Activated CD8-positive, alpha-beta T cell treated with anti-CD3 and anti-CD28 coated beads, Interleukin-2, amount 10 ng/mL, durations not matched to agents 7 days and 5 days (primary cell): Measurements from ENCODE around the gene ADIRF. TPM values are rescaled to one million over a fixed set of nuclear protein-coding genes. Genes with fewer than 3 reads are reported as not detected.

Experiments
- ATAC-seq: fragments of 150-1000 bp; cut with Tn5 transposase; one replicate; pipeline ENCODE4 v1.10.0; 2021; ENCODE audit warnings: moderate library complexity
- CTCF ChIA-PET: fragments of 350-600 bp; sonication (Branson Sonifier 250); formaldehyde crosslinking; loops from one replicate; lab custom pipeline; 2021; ENCODE audit warnings: antibody characterized with exemption; lab: Charles Lee
- POLR2A ChIA-PET: fragments of 350-600 bp; sonication (Branson Sonifier 250); formaldehyde crosslinking; loops from one replicate; lab custom pipeline; 2021; ENCODE audit warnings: antibody characterized with exemption; lab: Charles Lee
- DNase-seq: peaks from one replicate; pipeline ENCODE4 v3.0.0-alpha.2; 2020
- H3K27ac Mint-ChIP-seq: one replicate; pipeline ENCODE4 v1.8.0; 2021; ENCODE audit warnings: mild to moderate bottlenecking, mixed read lengths
- H3K27me3 Mint-ChIP-seq: one replicate; pipeline ENCODE4 v1.8.0; 2021; ENCODE audit warnings: low read depth, mixed read lengths
- H3K36me3 Mint-ChIP-seq: one replicate; pipeline ENCODE4 v1.8.0; 2021; ENCODE audit warnings: low read depth, mixed read lengths
- H3K4me1 Mint-ChIP-seq: one replicate; pipeline ENCODE4 v1.8.0; 2021; ENCODE audit warnings: low read depth, mixed read lengths
- H3K4me3 Mint-ChIP-seq: one replicate; pipeline ENCODE4 v1.8.0; 2021; ENCODE audit warnings: mild to moderate bottlenecking, mixed read lengths
- H3K9me3 Mint-ChIP-seq: one replicate; pipeline ENCODE4 v1.8.0; 2022; ENCODE audit warnings: mixed read lengths; ENCODE audit not compliant: insufficient read depth
- total RNA-seq, 2 experiments: library from RNA; stranded (reverse); gene quantifications; one replicate each; pipeline ENCODE4 v1.2.3, GENCODE V29; 2021

ADIRF gene
- total RNA-seq, 2 experiments from 2014 or later, result not detected

DNA sequence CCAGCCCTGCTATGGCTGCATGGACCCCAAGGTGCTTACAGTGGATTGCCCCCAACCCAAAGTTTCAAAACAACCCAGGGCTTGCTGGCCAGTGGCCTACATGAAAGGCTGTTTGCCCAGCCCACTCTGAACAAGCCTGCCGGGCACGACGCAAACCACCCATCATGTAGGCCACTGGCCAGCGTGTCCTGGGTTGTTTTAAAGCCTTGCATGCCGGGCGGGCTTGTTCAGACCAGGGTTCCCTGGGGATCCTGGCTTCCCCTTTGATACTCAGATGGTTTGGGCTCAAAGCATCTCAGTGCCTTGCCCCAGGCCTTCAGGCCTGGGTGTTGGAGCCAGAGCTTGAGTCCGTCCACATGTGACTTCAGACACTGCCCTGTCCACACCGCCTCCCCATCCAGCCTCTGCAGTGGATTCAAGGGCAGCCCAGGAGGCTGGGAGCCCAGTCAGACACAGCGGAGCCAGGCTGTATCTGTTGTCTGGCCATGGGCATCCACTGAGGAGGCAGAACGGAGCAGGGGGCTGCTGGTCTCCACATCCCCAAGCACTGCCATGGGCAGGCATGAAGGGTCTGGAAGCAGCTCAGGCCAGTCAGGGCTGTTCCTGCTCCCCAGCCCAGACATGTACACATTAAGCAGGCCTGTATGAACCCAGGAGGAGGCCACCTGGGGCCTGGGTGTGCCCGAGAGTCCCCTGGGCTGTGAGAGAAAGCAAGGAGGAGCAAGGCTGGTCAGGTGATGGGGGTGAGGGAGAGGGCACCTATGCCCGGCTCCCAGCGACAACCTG is 4.0 kb upstream of the ADIRF start:
- peaks cover 11% of the 10 kb centered on the region for H3K4me1 Mint-ChIP-seq
- ATAC-seq (no peak), DNase-seq (no peak)
- ChIA-PET CTCF (no interaction called here), POLR2A (no interaction called here)
- no peak overlapping the region for H3K4me3 Mint-ChIP-seq
- H3K9me3 Mint-ChIP-seq, result no peaks in the 10 kb centered on the region
- H3K27me3 Mint-ChIP-seq, result peaks cover 9% of the 10 kb centered on the region
- no peak overlapping the region for H3K27ac Mint-ChIP-seq
- H3K36me3 Mint-ChIP-seq, result no peaks in the 10 kb centered on the region

DNA sequence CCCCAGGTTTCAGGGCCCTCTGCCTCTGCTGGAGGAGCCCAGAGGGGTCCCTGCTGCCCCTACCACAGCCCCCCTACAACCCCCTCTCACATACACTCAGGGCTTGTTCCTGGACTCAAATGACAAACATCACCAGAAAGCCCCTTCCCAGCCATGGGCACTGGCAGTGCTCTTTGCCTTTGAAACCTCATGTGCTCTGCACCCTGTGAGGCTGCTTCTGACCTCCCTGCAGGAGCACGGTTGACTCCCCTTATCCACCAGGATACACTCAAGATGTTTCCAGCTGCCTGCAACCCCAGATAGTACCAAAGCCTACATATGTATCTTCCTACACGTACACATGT is 3.5 kb upstream of the ADIRF start:
- Mint-ChIP-seq H3K27me3 (peaks cover 10% of the 10 kb centered on the region), H3K4me1 (peaks cover 11% of the 10 kb centered on the region), H3K27ac (no peak overlapping the region), H3K4me3 (no peak overlapping the region), H3K36me3 (no peaks in the 10 kb centered on the region), H3K9me3 (no peaks in the 10 kb centered on the region)
- CTCF ChIA-PET, result no interaction called here
- ATAC-seq (no peak), DNase-seq (no peak)
- POLR2A ChIA-PET, result no interaction called here

GRCh38 chr10:86965986-86966654 is 2.2 kb upstream of the ADIRF start:
- no peak overlapping the region for H3K4me3 Mint-ChIP-seq
- POLR2A ChIA-PET, result interaction anchor here (1.1 kb wide), 1 partner anchor 27 kb away, joined by 3 read pairs; no protein-coding TSS in a partner anchor
- no peak for DNase-seq
- peaks cover 14% of the 10 kb centered on the region for H3K27me3 Mint-ChIP-seq
- H3K27ac Mint-ChIP-seq, result no peak overlapping the region
- no peaks in the 10 kb centered on the region for H3K9me3 Mint-ChIP-seq
- ATAC-seq, result no peak
- H3K4me1 Mint-ChIP-seq, result peaks cover 18% of the 10 kb centered on the region
- H3K36me3 Mint-ChIP-seq, result no peaks in the 10 kb centered on the region
- CTCF ChIA-PET, result interaction anchor here (0.7 to 3.5 kb wide), 8 partner anchors 9 to 127 kb away, joined by 3 to 13 read pairs (median 6); partner anchors contain the start of gene MMRN2

GRCh38 chr10:86967481-86967941 is 771 bp upstream of the ADIRF start:
- Mint-ChIP-seq H3K4me3 (no peak overlapping the region), H3K27me3 (peaks cover 20% of the 10 kb centered on the region), H3K4me1 (peaks cover 23% of the 10 kb centered on the region), H3K9me3 (no peaks in the 10 kb centered on the region), H3K27ac (no peak overlapping the region), H3K36me3 (no peaks in the 10 kb centered on the region)
- ChIA-PET CTCF (interaction anchor here (1.1 to 3.5 kb wide), 4 partner anchors 14 to 66 kb away, joined by 3 to 11 read pairs (median 6); no protein-coding TSS in a partner anchor), POLR2A (no interaction called here)
- DNase-seq, result no peak
- no peak for ATAC-seq

- H3K27me3 Mint-ChIP-seq, result peaks cover 29% of the 10 kb centered on the region
- H3K4me3 Mint-ChIP-seq, result no peak overlapping the region
- H3K27ac Mint-ChIP-seq, result no peak overlapping the region
- no peaks in the 10 kb centered on the region for H3K36me3 Mint-ChIP-seq
- ChIA-PET CTCF (interaction anchor here (1.7 kb wide), 1 partner anchor 31 kb away, joined by 4 read pairs; no protein-coding TSS in a partner anchor), POLR2A (no interaction called here)
- peaks cover 23% of the 10 kb centered on the region for H3K4me1 Mint-ChIP-seq
- no peak for ATAC-seq
- no peaks in the 10 kb centered on the region for H3K9me3 Mint-ChIP-seq
- DNase-seq, result no peak
These were observed 693 bp downstream of the ADIRF start for GRCh38 chr10:86968994-86969355.

DNA sequence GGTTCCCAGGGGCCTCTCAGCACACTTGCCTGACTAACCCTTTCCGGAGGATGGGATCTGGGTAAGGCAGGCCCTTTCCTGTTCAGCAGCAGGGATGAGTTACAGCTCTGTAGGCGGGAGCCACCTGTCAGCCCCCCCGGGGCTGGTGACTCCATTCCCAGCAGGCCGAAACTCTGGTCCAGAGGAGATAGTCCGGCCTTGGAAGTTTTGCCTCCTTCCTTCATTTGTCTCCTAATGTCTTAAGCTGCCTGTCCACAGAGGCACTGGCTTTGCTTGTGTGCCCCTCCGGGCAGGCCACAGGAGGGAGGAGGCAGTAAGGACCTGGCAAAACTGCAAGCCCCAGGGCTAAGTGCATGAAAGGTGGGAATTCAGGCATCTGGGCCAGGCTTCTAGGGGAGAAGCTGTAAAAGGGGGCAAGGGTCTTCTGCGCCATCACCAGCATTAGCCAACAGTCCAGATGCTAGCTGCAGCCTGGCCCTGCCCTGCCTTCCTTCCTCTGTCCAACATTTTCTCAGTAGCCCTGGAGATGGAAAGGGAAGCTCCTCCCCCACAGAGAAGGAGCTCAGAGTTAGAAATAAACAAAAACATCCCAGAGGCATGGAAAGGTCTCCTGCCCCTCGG is 1.2 kb downstream of the ADIRF start:
- no peaks in the 10 kb centered on the region for H3K9me3 Mint-ChIP-seq
- H3K36me3 Mint-ChIP-seq, result no peaks in the 10 kb centered on the region
- H3K27ac Mint-ChIP-seq, result no peak overlapping the region
- ChIA-PET CTCF (interaction anchor here (0.7 to 1.7 kb wide), 3 partner anchors 29 to 32 kb away, joined by 3 to 4 read pairs (median 3); no protein-coding TSS in a partner anchor), POLR2A (interaction anchor here (0.6 kb wide), 1 partner anchor 212 kb away, joined by 3 read pairs; no protein-coding TSS in a partner anchor)
- H3K4me1 Mint-ChIP-seq, result peaks cover 23% of the 10 kb centered on the region
- no peak overlapping the region for H3K4me3 Mint-ChIP-seq
- ATAC-seq (no peak), DNase-seq (no peak)
- H3K27me3 Mint-ChIP-seq, result peaks cover 33% of the 10 kb centered on the region

GRCh38 chr10:86970162-86970981 is 2.1 kb downstream of the ADIRF start:
- DNase-seq, result no peak
- POLR2A ChIA-PET, result interaction anchor here (0.6 kb wide), 1 partner anchor 510 kb away, joined by 3 read pairs; no protein-coding TSS in a partner anchor
- Mint-ChIP-seq H3K27me3 (peaks cover 33% of the 10 kb centered on the region), H3K9me3 (no peaks in the 10 kb centered on the region), H3K4me1 (peaks cover 23% of the 10 kb centered on the region), H3K36me3 (no peaks in the 10 kb centered on the region), H3K27ac (peak overlapping the region; percentile 75), H3K4me3 (peak overlapping the region; percentile 66)
- CTCF ChIA-PET, result interaction anchor here (0.7 to 1.7 kb wide), 4 partner anchors 30 to 33 kb away, joined by 3 to 4 read pairs (median 3); no protein-coding TSS in a partner anchor
- ATAC-seq, result no peak

DNA sequence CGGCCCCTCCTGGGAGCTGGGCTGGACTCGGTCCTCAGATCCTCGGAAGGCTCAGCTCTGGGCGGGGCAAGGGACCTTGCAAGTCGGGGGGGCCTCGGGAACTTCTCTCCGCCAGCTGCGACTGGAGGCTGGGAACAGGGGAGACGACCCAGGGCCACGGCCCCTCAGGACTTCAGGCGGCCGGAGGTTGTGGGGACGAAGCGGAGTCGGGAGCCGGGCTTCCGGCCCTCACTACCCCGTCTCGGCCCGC is 2.6 kb downstream of the ADIRF start:
- peaks cover 22% of the 10 kb centered on the region for H3K4me1 Mint-ChIP-seq
- peak overlapping the region; percentile 75 for H3K27ac Mint-ChIP-seq
- peaks cover 33% of the 10 kb centered on the region for H3K27me3 Mint-ChIP-seq
- DNase-seq (no peak), ATAC-seq (no peak)
- H3K4me3 Mint-ChIP-seq, result peak overlapping the region; percentile 66
- no peaks in the 10 kb centered on the region for H3K9me3 Mint-ChIP-seq
- ChIA-PET POLR2A (interaction anchor here (0.6 kb wide), 1 partner anchor 511 kb away, joined by 3 read pairs; no protein-coding TSS in a partner anchor), CTCF (interaction anchor here (0.7 kb wide), 1 partner anchor 32 kb away, joined by 3 read pairs; no protein-coding TSS in a partner anchor)
- H3K36me3 Mint-ChIP-seq, result no peaks in the 10 kb centered on the region

GRCh38 chr10:86971232-86971991 is 3.1 kb downstream of the ADIRF start:
- DNase-seq (peak; percentile 83), ATAC-seq (peak; percentile 95)
- ChIA-PET CTCF (no interaction called here), POLR2A (interaction anchor here (0.6 kb wide), 1 partner anchor 511 kb away, joined by 3 read pairs; no protein-coding TSS in a partner anchor)
- Mint-ChIP-seq H3K27me3 (peaks cover 33% of the 10 kb centered on the region), H3K9me3 (no peaks in the 10 kb centered on the region), H3K36me3 (no peaks in the 10 kb centered on the region), H3K27ac (peak overlapping the region; percentile 63), H3K4me1 (peaks cover 16% of the 10 kb centered on the region), H3K4me3 (peak overlapping the region; percentile 67)

DNA sequence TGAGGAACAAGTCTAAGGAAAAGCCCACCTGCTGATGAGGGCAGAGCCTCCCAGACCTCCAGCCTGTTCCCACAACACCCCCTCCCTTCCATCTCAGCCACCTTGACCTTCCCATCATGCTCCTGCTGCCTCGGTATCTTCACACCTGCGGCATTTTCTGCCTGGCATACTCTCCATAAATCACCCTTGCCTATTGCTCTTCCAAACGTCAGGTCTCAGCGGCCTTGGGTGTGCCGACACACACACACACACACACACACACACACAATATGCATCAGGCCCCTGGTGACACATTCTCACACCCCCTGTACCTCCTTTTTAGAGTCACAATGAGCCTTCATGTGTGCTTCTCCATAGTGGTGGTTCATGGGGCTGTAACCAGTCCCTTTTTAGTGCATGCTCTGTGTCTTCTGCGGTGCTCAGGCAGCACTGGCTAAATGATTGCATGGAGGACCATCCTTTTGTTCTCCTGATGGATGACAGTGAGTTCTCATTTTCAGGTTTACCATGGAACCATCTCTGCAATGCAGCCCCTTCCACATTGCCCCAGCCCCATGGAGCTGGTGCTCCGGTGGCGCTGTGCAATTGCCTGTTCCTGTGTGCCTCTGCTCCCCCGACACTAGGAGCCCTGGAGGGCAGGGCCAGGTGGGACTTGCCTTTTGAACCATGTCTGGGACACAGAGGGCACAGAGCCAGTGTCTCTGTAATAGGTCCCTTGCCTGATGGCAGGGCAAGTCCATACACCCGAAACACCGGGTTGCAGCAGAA is 4.5 kb downstream of the ADIRF start:
- ATAC-seq (no peak), DNase-seq (no peak)
- H3K4me1 Mint-ChIP-seq, result peaks cover 13% of the 10 kb centered on the region
- ChIA-PET CTCF (no interaction called here), POLR2A (no interaction called here)
- H3K4me3 Mint-ChIP-seq, result no peak overlapping the region
- H3K9me3 Mint-ChIP-seq, result no peaks in the 10 kb centered on the region
- no peak overlapping the region for H3K27ac Mint-ChIP-seq
- peaks cover 31% of the 10 kb centered on the region for H3K27me3 Mint-ChIP-seq
- no peaks in the 10 kb centered on the region for H3K36me3 Mint-ChIP-seq
